GM15510 (cell line): Measurements from ENCODE around the gene KIAA1328.

Experiments
- POLR2A ChIP-seq: IDR thresholded peaks from 3 replicates; pipeline ENCODE4 v1.6.1; 2011; ENCODE audit warnings: borderline replicate concordance; ENCODE audit not compliant: insufficient read length; ENCODE audit errors: extremely low read depth

Gene KIAA1328

GRCh38 chr18:36897253-36897652 is 68.3 kb downstream of the KIAA1328 start:
- TF ChIP-seq POLR2A: no peak

- no peak for TF ChIP-seq POLR2A
These were observed 70.4 kb downstream of the KIAA1328 start for GRCh38 chr18:36899289-36899688.

- no peak for TF ChIP-seq POLR2A
These were observed 71.5 kb downstream of the KIAA1328 start for GRCh38 chr18:36900466-36900865.

GRCh38 chr18:36901277-36901701 is 72.4 kb downstream of the KIAA1328 start:
- TF ChIP-seq POLR2A: no peak

DNA sequence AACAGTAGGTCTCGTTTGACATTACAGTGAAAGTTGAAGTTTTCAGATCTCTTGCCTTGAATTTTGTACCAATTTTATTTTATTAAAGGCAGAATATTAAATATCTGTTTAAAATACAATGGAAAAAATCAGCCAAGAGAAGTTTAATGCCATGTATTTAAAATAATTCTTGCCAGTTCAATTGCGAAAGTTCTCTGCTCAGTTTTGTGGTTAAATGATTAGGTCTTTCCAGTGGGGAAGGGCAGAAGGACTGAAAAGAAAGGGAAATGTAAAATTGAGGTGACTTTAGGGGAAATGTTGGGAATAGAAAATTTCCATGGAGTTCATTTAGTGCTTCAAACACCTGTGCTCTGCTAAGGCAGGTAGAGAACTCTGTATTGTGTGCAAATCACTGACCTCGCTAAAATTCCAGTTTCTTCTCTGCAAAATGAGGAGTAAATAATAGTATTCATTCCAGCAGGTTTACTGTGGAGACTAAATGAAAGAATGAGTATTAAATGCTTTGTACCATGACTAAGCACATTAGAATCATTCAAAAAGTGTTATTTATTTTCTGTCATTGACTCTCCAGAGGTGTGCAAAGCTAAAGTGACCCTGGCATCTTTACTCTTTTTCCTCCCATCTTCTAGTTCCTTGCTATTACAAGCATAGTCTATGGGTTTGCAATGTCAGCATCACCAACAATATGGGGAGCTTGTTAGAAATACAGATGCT is 74.4 kb downstream of the KIAA1328 start:
- TF ChIP-seq POLR2A: no peak

DNA sequence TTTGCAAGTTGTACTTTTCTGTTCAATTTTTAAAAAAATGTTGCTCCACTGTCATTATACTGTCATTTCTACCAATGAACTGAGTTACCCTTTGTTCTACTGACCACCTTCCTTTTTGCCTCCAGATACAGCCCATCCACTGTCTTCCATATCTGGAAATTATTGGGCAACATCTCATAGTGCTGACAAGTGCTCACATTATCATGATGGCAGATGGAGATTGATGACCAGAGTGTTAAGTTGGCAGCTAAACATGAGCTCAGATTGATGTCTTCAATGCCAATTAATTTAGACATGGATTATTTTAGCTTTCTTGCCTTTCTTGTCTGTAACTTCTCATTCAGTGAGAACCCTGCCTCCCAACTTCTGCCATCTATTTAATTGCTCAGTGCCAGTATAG is 76.6 kb downstream of the KIAA1328 start:
- TF ChIP-seq POLR2A: no peak

DNA sequence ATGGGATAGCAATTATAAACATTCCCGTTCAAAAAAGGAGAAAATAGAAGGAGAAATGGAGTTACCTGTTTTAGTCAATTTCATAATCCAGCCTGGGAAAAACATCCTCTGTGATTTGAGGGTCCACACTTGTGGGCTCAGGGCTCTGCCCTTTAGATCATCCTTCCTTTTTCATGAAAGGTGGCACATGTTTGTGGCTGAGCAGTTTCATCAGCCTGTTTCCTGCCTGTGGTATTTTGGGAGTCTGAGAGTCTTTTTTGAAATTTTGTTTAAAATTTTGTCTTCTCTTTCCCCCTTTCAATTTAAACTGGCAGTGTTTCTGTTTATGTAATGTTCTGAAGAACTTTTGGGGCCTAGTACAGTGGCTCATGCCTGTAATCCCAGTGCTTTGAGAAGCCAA is 84.0 kb downstream of the KIAA1328 start:
- no peak for TF ChIP-seq POLR2A

GRCh38 chr18:36917907-36918306 is 89.0 kb downstream of the KIAA1328 start:
- TF ChIP-seq POLR2A: no peak

DNA sequence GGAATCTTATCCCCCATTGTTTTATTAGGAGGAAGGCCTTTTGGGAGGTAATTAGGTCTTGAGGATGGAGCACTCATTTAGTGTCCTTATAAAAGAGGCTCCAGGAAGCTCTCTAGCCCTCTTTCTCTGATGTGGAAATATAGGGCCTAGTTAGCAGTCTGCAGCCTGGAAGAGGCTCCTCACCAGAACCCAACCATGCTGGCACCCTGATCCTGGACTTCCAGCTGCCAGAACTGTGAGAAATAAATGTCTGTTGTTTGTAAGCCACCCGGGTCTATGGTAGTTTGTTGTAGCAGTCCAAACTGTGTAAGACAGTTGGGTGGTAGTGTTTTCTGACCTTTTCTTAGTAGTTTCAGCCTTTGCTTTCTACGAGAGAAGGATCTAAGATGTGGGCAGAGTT is 100.7 kb downstream of the KIAA1328 start:
- TF ChIP-seq POLR2A: no peak

- TF ChIP-seq POLR2A: no peak
These were observed 102.2 kb downstream of the KIAA1328 start for GRCh38 chr18:36931106-36931505.

DNA sequence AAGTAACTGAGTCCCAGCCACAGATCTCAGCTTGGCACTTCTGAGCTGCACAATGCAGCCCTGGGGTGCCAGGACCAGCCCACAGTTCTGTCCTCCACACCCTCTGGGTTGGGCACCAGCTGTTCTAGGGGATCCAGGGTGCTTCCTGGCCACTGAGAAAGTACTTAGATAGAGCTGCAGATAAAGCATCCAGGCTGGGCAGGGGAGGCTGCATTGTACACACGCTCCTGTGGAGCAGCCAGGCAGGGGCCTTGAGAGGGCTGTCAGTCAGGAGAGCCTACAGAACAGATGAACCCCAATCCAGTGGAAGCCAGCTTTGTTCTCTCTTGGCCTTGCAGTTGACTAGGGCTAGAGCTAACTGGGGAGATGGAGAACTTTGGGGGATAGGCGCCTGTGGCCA is 104.6 kb downstream of the KIAA1328 start:
- no peak for TF ChIP-seq POLR2A

- TF ChIP-seq POLR2A: no peak
These were observed 106.0 kb downstream of the KIAA1328 start for GRCh38 chr18:36934884-36935283.

GRCh38 chr18:36942264-36942663 is 113.3 kb downstream of the KIAA1328 start:
- no peak for TF ChIP-seq POLR2A

DNA sequence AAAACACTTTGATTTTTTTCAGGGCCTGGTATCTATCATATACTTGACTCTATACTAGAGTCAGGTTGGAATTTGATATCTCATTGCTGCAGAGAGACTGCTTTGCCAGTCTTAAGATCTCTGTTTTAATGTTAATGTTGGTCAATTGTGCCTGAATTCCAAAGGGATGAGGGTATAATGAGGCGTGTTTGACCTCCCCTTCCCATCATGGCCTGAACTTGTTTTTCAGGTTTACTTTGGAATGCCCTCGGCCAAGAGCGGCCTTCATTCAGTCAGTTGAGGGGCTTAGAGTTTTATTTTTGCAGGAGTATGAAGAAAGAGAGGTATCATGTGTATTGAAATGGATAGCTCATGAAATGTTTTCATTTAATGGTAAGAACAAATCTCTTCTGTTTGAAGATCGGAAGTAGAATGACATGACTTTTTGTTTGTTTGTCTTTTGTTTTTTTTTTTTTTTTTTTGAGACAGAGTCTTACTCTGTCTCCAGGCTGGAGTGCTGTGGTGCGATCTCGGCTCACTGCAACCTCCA is 119.0 kb downstream of the KIAA1328 start:
- no peak for TF ChIP-seq POLR2A

- no peak for TF ChIP-seq POLR2A
These were observed 121.4 kb downstream of the KIAA1328 start for GRCh38 chr18:36950282-36950681.

DNA sequence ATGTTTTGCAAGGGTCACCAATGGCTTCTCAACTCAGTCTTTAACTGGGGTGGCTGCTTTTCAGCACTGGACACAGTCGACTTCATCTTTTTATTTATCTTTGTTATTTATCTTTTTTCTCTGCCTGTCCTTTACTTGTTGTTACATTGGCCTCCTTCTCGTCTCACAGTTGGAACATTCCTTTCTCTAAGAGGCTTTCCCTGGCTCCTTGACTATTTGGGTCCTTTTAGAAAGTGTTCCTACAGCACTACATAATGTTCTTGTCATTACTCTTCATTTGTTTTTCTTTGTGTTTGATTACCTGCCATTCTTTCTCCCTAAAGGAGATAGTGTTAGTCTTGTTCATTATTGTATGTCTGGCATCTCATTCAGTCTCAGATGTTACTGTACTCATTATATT is 122.0 kb downstream of the KIAA1328 start:
- TF ChIP-seq POLR2A: no peak
